Activated CD4-positive, alpha-beta T cell treated with anti-CD3 and anti-CD28 coated beads, Interleukin-2, amount 50 U/mL, for 24 hours (primary cell): ENCODE results near the gene TEKT2.

Experiments used
- DNase-seq, 2 donors: peaks; one replicate each; pipeline ENCODE4 v3.0.0-alpha.2; 2020; ENCODE audit warnings: low read depth in 1 of 2, low spot score in 1 of 2

TEKT2 gene

GRCh38 chr1:36128126-36128904, 44.4 kb downstream of the TEKT2 start:
- no peak for DNase-seq

- no peak for DNase-seq
These were observed 45.0 kb downstream of the TEKT2 start for GRCh38 chr1:36128905-36129206.

- no peak for DNase-seq
These were observed 48.1 kb downstream of the TEKT2 start for GRCh38 chr1:36132029-36132428.

DNA sequence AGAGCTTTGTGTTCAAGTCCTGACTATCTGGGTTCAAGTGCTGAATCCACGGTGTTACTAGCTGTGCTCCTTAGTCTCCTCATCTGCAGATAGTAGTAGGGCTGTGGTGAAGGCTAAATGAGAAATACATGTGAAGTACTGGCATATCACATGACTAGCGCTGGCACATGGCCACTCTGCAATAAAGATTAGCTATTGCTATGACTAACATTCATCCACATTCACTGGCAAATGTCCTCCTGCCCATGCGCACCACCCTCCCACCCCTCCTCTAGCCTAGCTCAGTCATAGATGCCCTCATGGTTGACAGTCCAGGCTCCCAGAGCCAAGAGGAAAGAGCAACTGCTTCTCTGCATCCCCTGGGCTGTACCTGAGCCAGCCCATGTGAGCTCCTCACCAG, 49.6 kb downstream of the TEKT2 start:
- DNase-seq = no peak

DNA sequence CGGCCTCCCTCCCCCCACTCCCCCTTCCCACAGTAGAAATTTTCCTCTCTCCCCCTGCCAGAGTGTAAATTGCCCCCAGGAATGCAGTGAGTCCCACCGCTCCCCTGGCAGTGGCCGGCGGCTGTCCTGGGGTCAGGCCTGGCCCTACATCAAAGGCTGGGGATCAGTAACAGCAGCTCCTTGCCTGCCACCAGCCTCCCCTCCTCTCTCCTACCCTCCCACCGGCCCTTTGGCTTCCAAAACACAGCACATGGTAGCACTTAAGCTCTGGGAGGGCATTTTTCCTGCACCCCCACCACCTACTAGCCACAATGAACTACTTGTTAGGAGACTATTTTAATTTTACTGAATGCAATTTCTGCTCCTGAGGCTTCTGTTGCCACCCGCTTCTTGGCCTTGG, 50.1 kb downstream of the TEKT2 start:
- no peak for DNase-seq

GRCh38 chr1:36134505-36135329, 50.8 kb downstream of the TEKT2 start:
- no peak for DNase-seq

- DNase-seq = no peak
These were observed 51.4 kb downstream of the TEKT2 start for GRCh38 chr1:36135330-36135667.

DNA sequence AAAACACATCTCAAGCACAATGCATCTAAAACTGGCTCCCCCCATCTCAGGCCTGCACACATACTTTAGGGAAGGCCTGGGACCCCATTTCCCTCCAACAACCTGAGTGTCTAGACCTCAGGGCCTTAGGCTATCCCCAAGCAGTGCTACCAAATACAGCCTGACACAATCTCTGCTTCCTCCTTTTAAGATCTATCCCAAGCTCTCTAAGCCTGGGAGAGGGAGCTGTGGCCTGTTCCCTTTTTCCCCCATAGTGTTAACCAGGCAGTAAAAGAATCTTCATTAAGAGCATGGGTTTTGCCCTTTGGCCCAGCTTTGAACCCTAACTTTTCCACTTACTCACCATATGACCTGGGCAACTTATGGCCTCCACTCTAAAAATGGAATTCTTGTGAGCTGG, 51.9 kb downstream of the TEKT2 start:
- DNase-seq = no peak

- no peak for DNase-seq
These were observed 52.6 kb downstream of the TEKT2 start for GRCh38 chr1:36136535-36136934.

DNA sequence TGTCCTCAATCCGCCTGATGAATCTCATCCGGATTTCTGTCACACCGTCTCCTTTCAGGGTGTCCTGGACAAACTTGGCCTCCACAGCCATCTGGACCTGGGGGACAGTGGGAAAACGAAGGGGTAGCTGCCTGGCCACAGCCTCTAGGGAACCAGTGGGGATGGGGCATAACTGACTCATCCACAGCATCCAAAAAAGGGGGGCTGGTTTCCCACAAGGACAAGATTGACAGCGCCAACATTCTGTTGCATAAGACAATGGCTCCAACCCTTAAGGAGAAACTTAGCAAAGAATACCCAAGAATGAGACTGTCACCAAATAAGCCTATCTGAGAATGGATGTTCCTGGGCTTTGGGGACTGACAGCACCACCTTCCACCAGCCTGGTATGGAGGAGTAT, 53.3 kb downstream of the TEKT2 start:
- DNase-seq = no peak

DNA sequence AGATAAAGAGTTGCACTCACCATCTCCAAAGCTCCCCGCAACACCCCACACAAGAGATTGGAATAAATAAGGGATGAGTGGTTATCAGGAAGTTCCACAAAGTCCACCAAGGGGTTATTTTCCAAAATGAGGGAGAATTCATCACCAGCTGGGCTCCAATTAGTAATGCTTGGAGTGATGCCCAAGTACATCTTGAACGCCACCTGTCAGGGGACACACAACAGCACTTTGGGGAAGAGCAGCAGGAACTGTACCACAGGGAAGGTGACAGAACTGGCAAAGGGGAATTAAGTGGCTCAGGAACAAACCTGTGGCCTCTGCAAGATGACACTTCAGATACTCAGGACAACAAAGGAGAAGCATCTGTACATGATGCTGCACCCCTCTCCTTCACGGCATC, 53.9 kb downstream of the TEKT2 start:
- no peak for DNase-seq
